H9 (cell line): ENCODE measurements around the gene ANKRD44. TPM values are rescaled to one million over a fixed set of nuclear protein-coding genes. Genes with fewer than 3 reads are reported as not detected.

Experiments
- DNase-seq: peaks from one replicate; pipeline ENCODE4 v3.0.0-alpha.2; 2017
- H2AFZ ChIP-seq: one replicate; pipeline ENCODE4 v1.6.1; 2013; ENCODE audit warnings: mild to moderate bottlenecking, low read length, control low read depth, moderate library complexity
- H2AK5ac ChIP-seq: 2 replicates; pipeline ENCODE4 v1.6.1; 2013; ENCODE audit warnings: low read length, control low read depth, mixed read lengths; ENCODE audit not compliant: insufficient read length
- H2BK120ac ChIP-seq: one replicate; pipeline ENCODE4 v1.6.1; 2013; ENCODE audit warnings: low read depth, mild to moderate bottlenecking, low read length, control low read depth, inconsistent platforms; ENCODE audit not compliant: poor library complexity, severe bottlenecking
- H2BK12ac ChIP-seq: 2 replicates; pipeline ENCODE4 v1.6.1; 2013; ENCODE audit warnings: low read length, control low read depth, mixed read lengths, low read depth; ENCODE audit not compliant: insufficient read length
- H2BK15ac ChIP-seq: 2 replicates; pipeline ENCODE4 v1.6.1; 2013; ENCODE audit warnings: low read depth, low read length, control low read depth
- H2BK20ac ChIP-seq: one replicate; pipeline ENCODE4 v1.6.1; 2013; ENCODE audit warnings: low read depth, mild to moderate bottlenecking, low read length, control low read depth, inconsistent platforms; ENCODE audit not compliant: poor library complexity, severe bottlenecking
- H2BK5ac ChIP-seq: 2 replicates; pipeline ENCODE4 v1.6.1; 2013; ENCODE audit warnings: low read length, control low read depth, mixed read lengths; ENCODE audit not compliant: insufficient read length
- H3K14ac ChIP-seq: 2 replicates; pipeline ENCODE4 v1.6.1; 2013; ENCODE audit warnings: low read length, control low read depth; ENCODE audit not compliant: insufficient read depth
- H3K18ac ChIP-seq: 2 replicates; pipeline ENCODE4 v1.6.1; 2013; ENCODE audit warnings: low read depth, mild to moderate bottlenecking, mixed read lengths, low read length, control low read depth; ENCODE audit not compliant: insufficient read length
- H3K23ac ChIP-seq: 2 replicates; pipeline ENCODE4 v1.6.1; 2013; ENCODE audit warnings: low read length, control low read depth, mixed read lengths, low read depth; ENCODE audit not compliant: insufficient read length
- H3K23me2 ChIP-seq: 2 replicates; pipeline ENCODE4 v1.6.1; 2013; ENCODE audit warnings: low read depth, mild to moderate bottlenecking, mixed read lengths, low read length, control low read depth; ENCODE audit not compliant: insufficient read length, poor library complexity, severe bottlenecking
- H3K27ac ChIP-seq: 2 replicates; pipeline ENCODE4 v1.5.1; 2013; ENCODE audit warnings: low read length, control low read depth, mixed read lengths, low read depth; ENCODE audit not compliant: insufficient read length
- H3K27me3 ChIP-seq: 2 replicates; pipeline ENCODE4 v1.6.1; 2013; ENCODE audit warnings: low read length, control low read depth, inconsistent platforms; ENCODE audit not compliant: insufficient read depth
- H3K4ac ChIP-seq: 2 replicates; pipeline ENCODE4 v1.6.1; 2013; ENCODE audit warnings: low read depth, mild to moderate bottlenecking, control low read depth, inconsistent platforms, low read length, moderate library complexity
- H3K4me1 ChIP-seq: 2 replicates; pipeline ENCODE4 v1.6.1; 2013; ENCODE audit warnings: low read length, control low read depth, inconsistent platforms; ENCODE audit not compliant: insufficient read depth
- H3K4me2 ChIP-seq: 2 replicates; pipeline ENCODE4 v1.6.1; 2013; ENCODE audit warnings: low read length, control low read depth, mixed read lengths; ENCODE audit not compliant: insufficient read length, insufficient read depth
- H3K56ac ChIP-seq: 2 replicates; pipeline ENCODE4 v1.6.1; 2013; ENCODE audit warnings: low read depth, mild to moderate bottlenecking, mixed read lengths, low read length, control low read depth; ENCODE audit not compliant: insufficient read length
- H3K79me1 ChIP-seq: 2 replicates; pipeline ENCODE4 v1.6.1; 2013; ENCODE audit warnings: low read depth, mild to moderate bottlenecking, moderate library complexity, low read length, control low read depth, inconsistent platforms; ENCODE audit not compliant: insufficient read depth, poor library complexity, severe bottlenecking
- H3K79me2 ChIP-seq: 2 replicates; pipeline ENCODE4 v1.6.1; 2013; ENCODE audit warnings: low read length, control low read depth, inconsistent platforms; ENCODE audit not compliant: insufficient read depth
- H3K9ac ChIP-seq: 2 replicates; pipeline ENCODE4 v1.6.1; 2013; ENCODE audit warnings: low read length, control low read depth, mixed read lengths; ENCODE audit not compliant: insufficient read length; ENCODE audit errors: extremely low read depth
- H3K9me3 ChIP-seq: one replicate; pipeline ENCODE4 v1.6.1; 2013; ENCODE audit warnings: low read depth, low read length, inconsistent platforms; ENCODE audit not compliant: control insufficient read depth
- H3T11ph ChIP-seq: one replicate; pipeline ENCODE4 v1.6.1; 2013; ENCODE audit warnings: mild to moderate bottlenecking, low read length, control low read depth, inconsistent platforms
- H4K20me1 ChIP-seq: one replicate; pipeline ENCODE4 v1.6.1; 2013; ENCODE audit not compliant: control insufficient read depth, insufficient read length, insufficient read depth
- H4K5ac ChIP-seq: 2 replicates; pipeline ENCODE4 v1.6.1; 2013; ENCODE audit warnings: low read depth, mild to moderate bottlenecking, mixed read lengths, low read length, control low read depth; ENCODE audit not compliant: insufficient read length
- H4K8ac ChIP-seq: replicated peaks from 2 replicates; pipeline ENCODE4 v1.6.1; 2013; ENCODE audit warnings: low read length, control low read depth, mixed read lengths, low read depth; ENCODE audit not compliant: insufficient read length
- H4K91ac ChIP-seq: 2 replicates; pipeline ENCODE4 v1.6.1; 2013; ENCODE audit warnings: low read depth, mild to moderate bottlenecking, moderate library complexity, mixed read lengths, low read length, control low read depth; ENCODE audit not compliant: insufficient read length
- H3K27ac Mint-ChIP-seq, 3 experiments: 2 replicates in 2 of 3; 3 replicates in 1 of 3; pipeline ENCODE4 v1.8.0; 2020 to 2021; ENCODE audit warnings: mixed read lengths in 3 of 3, mild to moderate bottlenecking in 1 of 3, moderate library complexity in 1 of 3
- H3K27me3 Mint-ChIP-seq: 2 replicates; pipeline ENCODE4 v1.8.0; 2021; ENCODE audit warnings: low read depth, mild to moderate bottlenecking, moderate library complexity, mixed read lengths
- H3K36me3 Mint-ChIP-seq, 3 experiments: 2 replicates in 2 of 3; 3 replicates in 1 of 3; pipeline ENCODE4 v1.8.0; 2020 to 2021; ENCODE audit warnings: low read depth in 3 of 3, mixed read lengths in 3 of 3; ENCODE audit not compliant: insufficient read depth in 1 of 3
- H3K4me1 Mint-ChIP-seq, 2 experiments: 2 replicates each; pipeline ENCODE4 v1.8.0; 2020; ENCODE audit warnings: mixed read lengths in 2 of 2
- H3K4me3 Mint-ChIP-seq, 2 experiments: 2 replicates in 1 of 2; 3 replicates in 1 of 2; pipeline ENCODE4 v1.8.0; 2020 to 2021; ENCODE audit warnings: mild to moderate bottlenecking in 2 of 2, mixed read lengths in 2 of 2, moderate library complexity in 1 of 2
- H3K9me3 Mint-ChIP-seq, 2 experiments: 2 replicates in 1 of 2; 3 replicates in 1 of 2; pipeline ENCODE4 v1.8.0; 2020; ENCODE audit warnings: mild to moderate bottlenecking in 2 of 2, mixed read lengths in 2 of 2, moderate library complexity in 1 of 2
- WGBS: extraction: QIAGEN DNeasy Blood & Tissue Kit; methylation state at CpG from one replicate; pipeline ENCODE4 v1.1.7; 2013; ENCODE audit warnings: missing lambda C conversion rate, low lambda C conversion rate, mixed read lengths; ENCODE audit not compliant: insufficient read length; ENCODE audit errors: extremely low coverage; 5-methylcytosine and 5-hydroxymethylcytosine counted together
- total RNA-seq: library from RNA; stranded (reverse); gene quantifications from 2 replicates; pipeline ENCODE4 v1.2.1, GENCODE V29; 2021
- TF ChIP-seq, protein P1 (sequence below): fragments of 200-600 bp; sonication (generic); conservative IDR thresholded peaks from 3 replicates; pipeline ENCODE4 v1.8.0; 2021; ENCODE audit warnings: antibody characterized with exemption, mild to moderate bottlenecking

Gene ANKRD44
- total RNA-seq, 1 experiment from 2014 or later = 1.9 TPM

DNA sequence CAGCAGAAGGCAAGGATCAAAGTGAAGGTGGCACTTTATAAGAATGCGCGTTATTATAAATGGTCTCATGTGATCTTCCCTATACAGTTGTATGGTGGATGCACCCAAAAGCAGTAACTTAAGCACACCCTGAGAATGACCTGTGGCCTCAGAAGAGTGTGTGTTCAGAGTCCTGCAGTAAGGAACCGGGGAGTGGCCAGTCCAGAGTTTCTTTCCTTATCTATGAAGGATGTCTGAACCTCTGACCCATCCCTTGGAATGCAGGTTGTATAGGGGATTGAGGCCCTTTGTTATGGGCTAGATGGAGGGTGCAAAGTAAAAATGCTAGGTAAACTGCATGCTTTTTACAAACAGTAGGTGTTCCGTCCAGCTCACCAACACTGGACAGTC lies 43.6 kb upstream of the ANKRD44 start:
- H2BK12ac ChIP-seq = no peak overlapping the region
- DNase-seq = no peak
- H3K23ac ChIP-seq = no peak overlapping the region
- H4K5ac ChIP-seq = no peak overlapping the region
- Mint-ChIP-seq H3K9me3 (no peaks in the 10 kb centered on the region), H3K36me3 (no peaks in the 10 kb centered on the region), H3K4me1 (peaks cover 0 to 6% of the 10 kb centered on the region in 2 experiments; a peak in 3 of 4 replicates), H3K4me3 (no peak overlapping the region), H3K27me3 (no peaks in the 10 kb centered on the region), H3K27ac (no peak overlapping the region)
- no peak overlapping the region for H2AK5ac ChIP-seq
- H3K27me3 ChIP-seq = no peaks in the 10 kb centered on the region
- H3T11ph ChIP-seq = no peak overlapping the region
- TF ChIP-seq, protein P1, sequence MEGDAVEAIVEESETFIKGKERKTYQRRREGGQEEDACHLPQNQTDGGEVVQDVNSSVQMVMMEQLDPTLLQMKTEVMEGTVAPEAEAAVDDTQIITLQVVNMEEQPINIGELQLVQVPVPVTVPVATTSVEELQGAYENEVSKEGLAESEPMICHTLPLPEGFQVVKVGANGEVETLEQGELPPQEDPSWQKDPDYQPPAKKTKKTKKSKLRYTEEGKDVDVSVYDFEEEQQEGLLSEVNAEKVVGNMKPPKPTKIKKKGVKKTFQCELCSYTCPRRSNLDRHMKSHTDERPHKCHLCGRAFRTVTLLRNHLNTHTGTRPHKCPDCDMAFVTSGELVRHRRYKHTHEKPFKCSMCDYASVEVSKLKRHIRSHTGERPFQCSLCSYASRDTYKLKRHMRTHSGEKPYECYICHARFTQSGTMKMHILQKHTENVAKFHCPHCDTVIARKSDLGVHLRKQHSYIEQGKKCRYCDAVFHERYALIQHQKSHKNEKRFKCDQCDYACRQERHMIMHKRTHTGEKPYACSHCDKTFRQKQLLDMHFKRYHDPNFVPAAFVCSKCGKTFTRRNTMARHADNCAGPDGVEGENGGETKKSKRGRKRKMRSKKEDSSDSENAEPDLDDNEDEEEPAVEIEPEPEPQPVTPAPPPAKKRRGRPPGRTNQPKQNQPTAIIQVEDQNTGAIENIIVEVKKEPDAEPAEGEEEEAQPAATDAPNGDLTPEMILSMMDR = no peak
- H3K56ac ChIP-seq = no peak overlapping the region
- no peaks in the 10 kb centered on the region for H3K79me1 ChIP-seq
- no peak overlapping the region for H2AFZ ChIP-seq
- no peak overlapping the region for H4K91ac ChIP-seq
- H2BK5ac ChIP-seq = no peak overlapping the region
- WGBS = no CpG with 5 or more reads among the region's 4 CpGs
- H2BK15ac ChIP-seq = no peak overlapping the region
- H3K4me2 ChIP-seq = no peak overlapping the region
- H3K79me2 ChIP-seq = no peaks in the 10 kb centered on the region
- H3K18ac ChIP-seq = no peak overlapping the region
- no peaks in the 10 kb centered on the region for H3K23me2 ChIP-seq
- H2BK20ac ChIP-seq = no peak overlapping the region
- H4K20me1 ChIP-seq = no peaks in the 10 kb centered on the region
- H3K4me1 ChIP-seq = no peaks in the 10 kb centered on the region
- H3K14ac ChIP-seq = no peak overlapping the region
- H4K8ac ChIP-seq = no peak overlapping the region
- no peak overlapping the region for H3K9ac ChIP-seq
- no peak overlapping the region for H3K4ac ChIP-seq
- H3K27ac ChIP-seq = no peak overlapping the region
- no peak overlapping the region for H2BK120ac ChIP-seq
- H3K9me3 ChIP-seq = no peaks in the 10 kb centered on the region
